HepG2 (cell line): ENCODE results near the gene SLC26A5. TPM values are rescaled to one million over a fixed set of nuclear protein-coding genes. Genes with fewer than 3 reads are reported as not detected.

ENCODE experiments used
- ATRX ChIP-seq: sonication (generic); formaldehyde crosslinking; IDR thresholded peaks from 2 replicates; pipeline ENCODE4 v1.4.0; 2020; ENCODE audit warnings: missing genetic modification reagents, borderline replicate concordance
- HOXD1 ChIP-seq: sonication (generic); formaldehyde crosslinking; IDR thresholded peaks from 2 replicates; pipeline ENCODE4 v1.5.0; 2020; ENCODE audit warnings: missing genetic modification reagents
- IRF2 ChIP-seq: IDR thresholded peaks from 2 replicates; pipeline ENCODE4 v1.6.1; 2018; ENCODE audit warnings: missing genetic modification reagents, missing compliant biosample characterization
- JARID2 ChIP-seq: sonication (generic); formaldehyde crosslinking; IDR thresholded peaks from 2 replicates; pipeline ENCODE4 v1.8.1; 2023; ENCODE audit warnings: missing genetic modification reagents, inconsistent platforms; ENCODE audit not compliant: insufficient replicate concordance
- JUND ChIP-seq: sonication (generic); formaldehyde crosslinking; IDR thresholded peaks from 2 replicates; pipeline ENCODE4 v1.8.0; 2022; ENCODE audit warnings: mild to moderate bottlenecking, missing genetic modification reagents
- KDM1A ChIP-seq: IDR thresholded peaks from 2 replicates; pipeline ENCODE4 v1.6.1; 2016; ENCODE audit warnings: missing compliant biosample characterization
- KLF15 ChIP-seq: sonication (generic); formaldehyde crosslinking; IDR thresholded peaks from 2 replicates; pipeline ENCODE4 v1.8.1; 2023; ENCODE audit warnings: borderline replicate concordance, mild to moderate bottlenecking, inconsistent platforms, missing genetic modification reagents, mixed read lengths
- NRL ChIP-seq: sonication (generic); formaldehyde crosslinking; IDR thresholded peaks from 2 replicates; pipeline ENCODE4 v1.5.0; 2020; ENCODE audit warnings: missing genetic modification reagents, mild to moderate bottlenecking, moderate library complexity, borderline replicate concordance
- RBM39 ChIP-seq: fragments of 200-400 bp; formaldehyde crosslinking; IDR thresholded peaks from one replicate; pipeline ENCODE4 v1.6.1; 2018; ENCODE audit warnings: antibody characterized with exemption, mild to moderate bottlenecking, low read depth, low read length; ENCODE audit not compliant: poor library complexity, severe bottlenecking
- ZNF205 ChIP-seq: IDR thresholded peaks from 2 replicates; pipeline ENCODE4 v1.6.1; 2018; ENCODE audit warnings: missing biosample characterization, missing genetic modification reagents
- ZNF768 ChIP-seq: sonication (generic); formaldehyde crosslinking; IDR thresholded peaks from 2 replicates; pipeline ENCODE4 v1.4.0; 2020; ENCODE audit warnings: missing genetic modification reagents
- polyA plus RNA-seq, 8 experiments: library from polyadenylated mRNA; depleted of rRNA in 3 of 8; stranded (reverse) in 7 of 8; unstranded in 1 of 8; fragments of >200 nt; fragmentation: Illumina TruSeq in 4 of 8; extraction: Trizol in 4 of 8; gene quantifications; 2 replicates each; pipeline versions ENCODE4 v1.2.1 to v1.2.3, GENCODE V29; 2011 to 2016; ENCODE audit warnings: low read depth in 4 of 8, missing spikeins in 1 of 8, mixed read lengths in 1 of 8; ENCODE audit not compliant: insufficient read depth in 1 of 8
- total RNA-seq, 5 experiments: library from RNA; depleted of rRNA; stranded (reverse); fragments of >200 nt; fragmentation: Illumina TruSeq; extraction: Trizol; gene quantifications; 2 replicates each; pipeline ENCODE4 v1.2.3, GENCODE V29; 2016; ENCODE audit warnings: low read depth in 1 of 5
- TF ChIP-seq, protein P1 (sequence below): sonication (generic); formaldehyde crosslinking; IDR thresholded peaks from 2 replicates; pipeline ENCODE4 v1.5.0; 2020; ENCODE audit warnings: mild to moderate bottlenecking, missing genetic modification reagents
- TF ChIP-seq, protein P2 (sequence below), 2 experiments: sonication (generic) in 1 of 2; formaldehyde crosslinking in 1 of 2; IDR thresholded peaks; 2 replicates each; pipeline versions ENCODE4 v1.4.0 to v1.6.1; 2016 to 2020; ENCODE audit warnings: borderline replicate concordance in 1 of 2, low read depth in 1 of 2, mild to moderate bottlenecking in 1 of 2, missing genetic modification reagents in 1 of 2
- TF ChIP-seq, protein P3 (sequence below): sonication (generic); formaldehyde crosslinking; IDR thresholded peaks from 2 replicates; pipeline ENCODE4 v1.4.0; 2020; ENCODE audit warnings: mild to moderate bottlenecking, missing genetic modification reagents
- TF ChIP-seq, protein P4 (sequence below): sonication (generic); formaldehyde crosslinking; IDR thresholded peaks from 2 replicates; pipeline ENCODE4 v1.4.0; 2020; ENCODE audit warnings: missing genetic modification reagents
- TF ChIP-seq, protein P5 (sequence below): sonication (generic); formaldehyde crosslinking; IDR thresholded peaks from 2 replicates; pipeline ENCODE4 v1.4.0; 2020; ENCODE audit warnings: missing genetic modification reagents

Gene SLC26A5
- total and polyA plus RNA-seq, 2 of the 13 experiments (the other 11 are each of a cell fraction or from before 2014, with no cell fraction given), result 0.08 to 0.11 TPM

DNA sequence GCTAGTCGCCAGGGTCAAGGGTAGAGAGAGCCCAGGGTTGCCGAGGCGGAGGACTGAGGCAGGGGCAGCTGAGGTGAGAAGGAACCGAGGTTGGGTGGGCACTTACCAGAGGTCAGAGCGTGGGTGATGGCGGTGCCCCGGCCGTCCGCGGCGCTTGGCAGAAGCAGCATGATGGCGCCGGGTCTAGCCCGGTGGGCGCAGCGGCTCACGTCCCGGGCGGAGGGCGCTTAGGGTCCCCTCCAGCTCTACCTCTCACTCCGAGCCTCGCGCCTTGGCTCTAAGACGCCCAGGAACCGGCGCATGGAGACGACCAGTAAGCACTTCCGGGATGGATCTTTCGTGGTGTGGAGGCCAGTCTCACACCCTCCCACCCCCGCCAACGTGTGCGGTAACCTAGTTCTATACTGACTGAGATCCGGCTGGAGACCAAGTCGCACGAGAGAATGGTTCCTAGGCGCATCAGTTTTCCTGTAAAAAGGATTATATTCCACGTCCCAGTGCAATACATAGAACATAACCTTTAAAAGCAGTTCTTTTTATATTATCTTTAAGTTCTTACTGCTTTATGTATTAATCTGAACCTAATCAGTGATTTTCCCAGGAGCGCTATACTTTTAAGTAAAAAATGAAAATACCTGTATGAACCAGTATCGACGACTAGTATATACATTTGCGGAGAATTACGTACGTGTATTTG is 101.4 kb downstream of the SLC26A5 start, which contains the start of gene DNAJC2 (continued):
- TF ChIP-seq, protein P1, sequence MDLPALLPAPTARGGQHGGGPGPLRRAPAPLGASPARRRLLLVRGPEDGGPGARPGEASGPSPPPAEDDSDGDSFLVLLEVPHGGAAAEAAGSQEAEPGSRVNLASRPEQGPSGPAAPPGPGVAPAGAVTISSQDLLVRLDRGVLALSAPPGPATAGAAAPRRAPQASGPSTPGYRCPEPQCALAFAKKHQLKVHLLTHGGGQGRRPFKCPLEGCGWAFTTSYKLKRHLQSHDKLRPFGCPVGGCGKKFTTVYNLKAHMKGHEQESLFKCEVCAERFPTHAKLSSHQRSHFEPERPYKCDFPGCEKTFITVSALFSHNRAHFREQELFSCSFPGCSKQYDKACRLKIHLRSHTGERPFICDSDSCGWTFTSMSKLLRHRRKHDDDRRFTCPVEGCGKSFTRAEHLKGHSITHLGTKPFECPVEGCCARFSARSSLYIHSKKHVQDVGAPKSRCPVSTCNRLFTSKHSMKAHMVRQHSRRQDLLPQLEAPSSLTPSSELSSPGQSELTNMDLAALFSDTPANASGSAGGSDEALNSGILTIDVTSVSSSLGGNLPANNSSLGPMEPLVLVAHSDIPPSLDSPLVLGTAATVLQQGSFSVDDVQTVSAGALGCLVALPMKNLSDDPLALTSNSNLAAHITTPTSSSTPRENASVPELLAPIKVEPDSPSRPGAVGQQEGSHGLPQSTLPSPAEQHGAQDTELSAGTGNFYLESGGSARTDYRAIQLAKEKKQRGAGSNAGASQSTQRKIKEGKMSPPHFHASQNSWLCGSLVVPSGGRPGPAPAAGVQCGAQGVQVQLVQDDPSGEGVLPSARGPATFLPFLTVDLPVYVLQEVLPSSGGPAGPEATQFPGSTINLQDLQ, result peak; percentile 87; the same call in 1 of the 2 replicates
- TF ChIP-seq KLF15 (CRISPR knock-in tag) (peak; percentile 83; the same call in 1 of the 2 replicates), JUND (CRISPR knock-in tag) (no peak), HOXD1 (CRISPR knock-in tag) (peak; percentile 86), ZNF205 (CRISPR knock-in tag) (0 out of 2 replicates have a peak, but pooled peaks have one; percentile 25), IRF2 (peak; percentile 96), ATRX (no peak), ZNF768 (peak; percentile 45; the same call in 1 of the 2 replicates), NRL (peak; percentile 84), KDM1A (CRISPR knock-in tag) (no peak), RBM39 (peak; percentile 92), JARID2 (peak; percentile 22)
- TF ChIP-seq, protein P2, sequence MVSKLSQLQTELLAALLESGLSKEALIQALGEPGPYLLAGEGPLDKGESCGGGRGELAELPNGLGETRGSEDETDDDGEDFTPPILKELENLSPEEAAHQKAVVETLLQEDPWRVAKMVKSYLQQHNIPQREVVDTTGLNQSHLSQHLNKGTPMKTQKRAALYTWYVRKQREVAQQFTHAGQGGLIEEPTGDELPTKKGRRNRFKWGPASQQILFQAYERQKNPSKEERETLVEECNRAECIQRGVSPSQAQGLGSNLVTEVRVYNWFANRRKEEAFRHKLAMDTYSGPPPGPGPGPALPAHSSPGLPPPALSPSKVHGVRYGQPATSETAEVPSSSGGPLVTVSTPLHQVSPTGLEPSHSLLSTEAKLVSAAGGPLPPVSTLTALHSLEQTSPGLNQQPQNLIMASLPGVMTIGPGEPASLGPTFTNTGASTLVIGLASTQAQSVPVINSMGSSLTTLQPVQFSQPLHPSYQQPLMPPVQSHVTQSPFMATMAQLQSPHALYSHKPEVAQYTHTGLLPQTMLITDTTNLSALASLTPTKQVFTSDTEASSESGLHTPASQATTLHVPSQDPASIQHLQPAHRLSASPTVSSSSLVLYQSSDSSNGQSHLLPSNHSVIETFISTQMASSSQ (IDR thresholded peaks at IDR 0.05; ENCODE audit: low read depth), result peak; percentile 58
- TF ChIP-seq, protein P2 (CRISPR knock-in tag; IDR thresholded peaks at IDR 0.05; ENCODE audit: borderline replicate concordance), result peak; percentile 66; the same call in 1 of the 2 replicates
- TF ChIP-seq, protein P3, sequence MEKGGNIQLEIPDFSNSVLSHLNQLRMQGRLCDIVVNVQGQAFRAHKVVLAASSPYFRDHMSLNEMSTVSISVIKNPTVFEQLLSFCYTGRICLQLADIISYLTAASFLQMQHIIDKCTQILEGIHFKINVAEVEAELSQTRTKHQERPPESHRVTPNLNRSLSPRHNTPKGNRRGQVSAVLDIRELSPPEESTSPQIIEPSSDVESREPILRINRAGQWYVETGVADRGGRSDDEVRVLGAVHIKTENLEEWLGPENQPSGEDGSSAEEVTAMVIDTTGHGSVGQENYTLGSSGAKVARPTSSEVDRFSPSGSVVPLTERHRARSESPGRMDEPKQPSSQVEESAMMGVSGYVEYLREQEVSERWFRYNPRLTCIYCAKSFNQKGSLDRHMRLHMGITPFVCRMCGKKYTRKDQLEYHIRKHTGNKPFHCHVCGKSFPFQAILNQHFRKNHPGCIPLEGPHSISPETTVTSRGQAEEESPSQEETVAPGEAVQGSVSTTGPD (CRISPR knock-in tag), result no peak
- TF ChIP-seq, protein P4, sequence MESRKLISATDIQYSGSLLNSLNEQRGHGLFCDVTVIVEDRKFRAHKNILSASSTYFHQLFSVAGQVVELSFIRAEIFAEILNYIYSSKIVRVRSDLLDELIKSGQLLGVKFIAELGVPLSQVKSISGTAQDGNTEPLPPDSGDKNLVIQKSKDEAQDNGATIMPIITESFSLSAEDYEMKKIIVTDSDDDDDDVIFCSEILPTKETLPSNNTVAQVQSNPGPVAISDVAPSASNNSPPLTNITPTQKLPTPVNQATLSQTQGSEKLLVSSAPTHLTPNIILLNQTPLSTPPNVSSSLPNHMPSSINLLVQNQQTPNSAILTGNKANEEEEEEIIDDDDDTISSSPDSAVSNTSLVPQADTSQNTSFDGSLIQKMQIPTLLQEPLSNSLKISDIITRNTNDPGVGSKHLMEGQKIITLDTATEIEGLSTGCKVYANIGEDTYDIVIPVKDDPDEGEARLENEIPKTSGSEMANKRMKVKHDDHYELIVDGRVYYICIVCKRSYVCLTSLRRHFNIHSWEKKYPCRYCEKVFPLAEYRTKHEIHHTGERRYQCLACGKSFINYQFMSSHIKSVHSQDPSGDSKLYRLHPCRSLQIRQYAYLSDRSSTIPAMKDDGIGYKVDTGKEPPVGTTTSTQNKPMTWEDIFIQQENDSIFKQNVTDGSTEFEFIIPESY (CRISPR knock-in tag), result no peak
- TF ChIP-seq, protein P5, sequence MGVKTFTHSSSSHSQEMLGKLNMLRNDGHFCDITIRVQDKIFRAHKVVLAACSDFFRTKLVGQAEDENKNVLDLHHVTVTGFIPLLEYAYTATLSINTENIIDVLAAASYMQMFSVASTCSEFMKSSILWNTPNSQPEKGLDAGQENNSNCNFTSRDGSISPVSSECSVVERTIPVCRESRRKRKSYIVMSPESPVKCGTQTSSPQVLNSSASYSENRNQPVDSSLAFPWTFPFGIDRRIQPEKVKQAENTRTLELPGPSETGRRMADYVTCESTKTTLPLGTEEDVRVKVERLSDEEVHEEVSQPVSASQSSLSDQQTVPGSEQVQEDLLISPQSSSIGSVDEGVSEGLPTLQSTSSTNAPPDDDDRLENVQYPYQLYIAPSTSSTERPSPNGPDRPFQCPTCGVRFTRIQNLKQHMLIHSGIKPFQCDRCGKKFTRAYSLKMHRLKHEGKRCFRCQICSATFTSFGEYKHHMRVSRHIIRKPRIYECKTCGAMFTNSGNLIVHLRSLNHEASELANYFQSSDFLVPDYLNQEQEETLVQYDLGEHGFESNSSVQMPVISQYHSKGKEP, result peak; percentile 53; the same call in 1 of the 2 replicates
